IPS DF 19.7 (cell line): Measurements from ENCODE around the gene IQGAP1.
"Not testable (repeated sequence)": the region's sequence is repeated elsewhere in the genome, so short reads cannot be mapped to it uniquely, and the experiment has no call there.

Source experiments
- DNase-seq: peaks from one replicate; pipeline ENCODE4 v3.0.0-alpha.2; 2013; ENCODE audit warnings: low read depth, low spot score

The IQGAP1 gene

DNA sequence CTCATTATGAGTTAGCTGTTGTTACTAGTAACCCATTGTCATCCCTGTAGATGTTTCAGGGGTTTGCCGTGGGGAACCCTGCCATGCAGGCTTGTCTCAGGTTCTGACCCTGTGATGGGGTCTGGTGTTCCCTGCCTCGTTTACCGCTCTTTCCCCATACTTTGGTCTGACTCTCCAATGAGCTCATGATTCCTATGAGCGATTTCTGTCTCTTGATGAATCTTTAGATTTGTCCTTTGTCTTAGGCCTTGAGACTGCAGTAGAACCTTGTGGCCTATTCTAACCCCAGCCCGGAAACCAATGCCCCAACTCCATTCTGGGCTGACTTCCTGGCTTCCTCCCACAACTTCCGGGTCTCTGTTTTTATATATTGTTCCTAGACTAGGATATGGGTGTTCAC lies 11.3 kb upstream of the IQGAP1 start:
- no peak for DNase-seq

DNA sequence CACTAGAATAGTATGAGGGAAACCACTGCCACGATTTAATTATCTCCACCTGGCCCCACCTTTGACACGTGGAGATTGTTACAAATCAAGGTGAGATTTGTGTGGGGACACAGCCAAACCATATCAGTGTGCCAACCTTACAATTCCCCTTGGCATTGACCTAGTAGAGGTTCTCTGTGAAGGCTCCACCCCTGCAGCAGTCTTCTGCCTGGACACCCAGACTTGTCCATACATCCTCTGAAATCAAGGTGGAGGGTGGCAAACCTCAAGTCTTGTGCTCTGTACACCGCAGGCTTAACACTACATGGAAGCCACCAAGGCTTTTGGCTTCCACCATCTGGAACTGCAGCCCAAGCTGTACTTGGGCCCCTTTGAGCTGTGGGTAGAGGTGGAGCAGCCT lies 8.8 kb upstream of the IQGAP1 start:
- DNase-seq = no peak

DNA sequence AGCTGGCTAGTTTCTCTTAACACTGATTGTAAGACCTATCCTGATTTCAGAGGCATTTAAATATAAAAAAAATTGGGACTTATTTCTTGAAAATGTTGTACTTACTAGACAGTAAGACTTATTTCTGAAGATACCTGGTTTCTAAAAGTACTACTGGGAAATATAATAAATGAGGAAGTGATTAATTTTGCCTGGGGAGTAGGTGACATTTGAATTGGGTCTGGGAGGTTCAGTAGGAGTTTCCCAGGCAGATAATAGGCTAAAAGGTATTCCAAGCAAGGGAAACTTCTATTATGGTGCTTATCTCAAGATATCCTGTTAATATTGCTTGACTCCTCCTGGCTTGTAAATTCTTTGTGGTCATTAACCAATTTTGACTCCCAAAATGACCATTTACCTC lies 6.5 kb upstream of the IQGAP1 start:
- no peak for DNase-seq

DNA sequence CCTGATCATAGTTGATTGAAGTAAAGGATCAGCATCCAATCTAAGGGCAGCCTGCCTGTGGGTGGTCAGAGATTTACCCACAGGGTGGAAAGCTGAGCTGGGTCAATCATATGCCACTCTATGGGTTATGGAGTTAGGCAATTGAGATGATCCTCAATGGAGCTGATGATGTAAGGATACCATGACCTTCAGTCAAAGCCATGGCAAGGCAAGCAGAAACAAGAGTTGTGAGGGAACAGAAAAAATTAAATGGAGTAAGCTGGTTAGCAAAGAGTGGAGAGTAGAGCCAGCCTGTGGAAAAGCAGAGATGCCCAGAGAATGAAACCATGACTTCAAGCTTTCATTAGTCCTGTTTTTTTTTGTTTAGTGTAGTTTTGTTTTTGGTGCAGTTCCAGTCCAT lies 5.7 kb upstream of the IQGAP1 start:
- no peak for DNase-seq

DNA sequence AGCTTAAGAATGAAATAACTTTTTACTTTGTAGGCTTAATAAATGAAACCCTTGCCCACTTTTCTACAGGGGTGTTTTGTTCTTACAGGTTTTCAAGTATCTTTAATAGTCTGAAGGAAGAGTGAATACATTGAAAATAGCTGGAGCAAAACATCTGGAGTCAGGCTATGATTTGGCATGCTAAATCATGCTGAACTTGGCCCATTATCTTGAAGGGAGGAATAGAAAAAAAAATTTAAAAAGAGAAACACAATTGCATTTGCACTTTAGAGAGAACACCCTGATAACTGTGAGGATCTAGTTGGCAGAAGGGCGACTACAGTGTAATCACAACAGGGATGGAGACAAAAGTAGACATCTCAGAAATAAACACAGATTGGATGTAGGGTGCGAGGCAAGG lies 1.8 kb upstream of the IQGAP1 start:
- DNase-seq = no peak

DNA sequence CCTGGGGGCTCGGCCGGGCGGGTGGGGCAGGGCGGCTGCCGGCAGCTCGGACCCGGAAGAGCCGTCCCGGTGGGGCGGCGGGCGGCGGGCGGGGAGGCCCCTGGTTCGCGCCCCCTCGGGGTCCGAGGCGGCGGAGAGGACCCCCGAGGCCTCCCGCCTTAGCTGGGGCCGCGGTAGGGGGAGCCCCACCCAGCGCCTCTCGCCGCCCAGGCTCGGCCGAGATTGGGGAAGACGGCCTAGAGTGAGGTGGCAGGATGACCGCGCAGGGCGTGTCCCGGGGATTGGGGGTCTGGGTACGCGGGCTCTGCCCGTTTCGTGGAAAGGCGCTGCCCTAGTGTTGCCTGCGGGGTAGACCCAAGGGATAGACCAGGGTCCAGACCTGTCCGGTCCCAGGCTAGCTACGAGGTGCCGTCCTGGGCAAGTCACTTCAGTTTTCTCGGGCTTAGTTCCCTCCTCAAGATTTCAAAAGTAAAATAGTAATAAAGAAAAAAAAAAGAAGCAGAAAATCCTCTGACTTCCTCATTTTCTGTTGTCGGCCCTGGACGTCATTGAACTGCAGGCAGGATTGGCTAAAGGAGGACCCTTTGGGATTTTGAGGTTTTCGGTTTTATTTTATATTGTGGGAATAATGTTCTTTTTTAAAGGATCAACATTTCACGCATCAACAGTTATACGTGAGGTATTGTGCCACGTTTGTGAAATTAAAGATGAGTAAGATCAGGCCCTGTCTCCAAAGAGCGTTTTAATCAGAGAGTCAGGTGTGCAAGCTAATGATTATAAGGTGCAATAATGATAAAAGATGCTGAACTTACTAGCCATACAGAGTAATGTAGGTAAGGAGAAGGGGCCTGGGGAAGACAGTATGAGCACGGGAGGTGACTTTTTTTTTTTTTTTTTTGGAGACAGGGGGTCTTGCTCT lies 679 bp downstream of the IQGAP1 start:
- no peak for DNase-seq

DNA sequence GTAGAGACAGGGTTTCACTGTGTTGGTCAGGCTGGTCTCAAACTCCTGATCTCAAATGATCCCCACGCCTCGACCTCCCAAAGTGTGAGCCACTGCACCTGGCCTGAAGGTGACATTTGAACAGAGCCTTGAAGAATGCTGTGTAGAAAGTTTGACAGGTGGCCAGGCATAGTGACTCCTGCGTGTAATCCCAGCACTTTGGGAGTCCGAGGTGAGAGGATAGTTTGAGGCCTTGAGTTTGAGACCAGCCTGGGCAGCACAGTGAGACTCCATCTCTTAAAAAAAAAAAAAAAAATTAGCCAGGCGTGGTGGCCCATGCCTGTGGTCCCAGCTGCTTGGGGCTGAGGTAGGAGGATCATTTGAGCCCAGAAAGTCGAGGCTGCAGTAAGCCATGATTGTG lies 1.5 kb downstream of the IQGAP1 start:
- no peak for DNase-seq

DNA sequence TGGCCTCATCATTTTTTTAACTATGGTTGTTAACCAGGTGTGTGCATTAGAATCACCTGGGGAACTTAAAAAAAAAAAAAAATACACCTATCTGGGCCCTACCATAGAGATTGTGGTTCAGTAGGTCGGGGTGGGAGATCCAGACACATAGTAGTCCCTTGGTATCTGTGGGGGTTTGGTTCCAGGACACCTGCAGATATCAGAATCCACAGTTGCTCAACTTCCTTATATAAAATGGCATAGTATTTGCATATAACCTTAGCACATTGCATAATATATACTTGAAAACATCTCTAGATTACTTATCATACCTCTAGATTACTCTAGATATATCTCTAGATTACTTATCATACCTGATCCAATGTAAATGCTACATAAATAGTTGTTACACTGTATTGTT lies 5.0 kb downstream of the IQGAP1 start:
- DNase-seq = no peak

DNA sequence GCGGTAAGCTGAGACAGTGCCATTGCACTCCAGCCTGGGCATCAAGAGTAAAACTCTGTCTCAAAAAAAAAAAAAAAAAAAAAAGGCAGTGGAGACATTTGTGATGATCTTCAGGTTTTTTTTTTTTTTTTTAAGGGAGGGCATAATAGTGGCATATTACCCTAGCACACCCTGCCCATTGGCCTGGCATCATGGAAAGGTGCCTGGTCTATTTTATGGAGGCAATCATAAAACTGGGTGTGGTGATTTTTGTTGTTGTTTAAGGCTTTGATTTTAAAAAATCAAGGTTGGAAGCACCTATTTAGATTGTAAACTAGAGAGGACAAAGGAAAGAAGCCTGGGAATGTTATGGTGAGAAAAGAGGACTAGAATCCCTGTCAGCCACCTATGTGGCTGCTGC lies 6.0 kb downstream of the IQGAP1 start:
- no peak for DNase-seq

DNA sequence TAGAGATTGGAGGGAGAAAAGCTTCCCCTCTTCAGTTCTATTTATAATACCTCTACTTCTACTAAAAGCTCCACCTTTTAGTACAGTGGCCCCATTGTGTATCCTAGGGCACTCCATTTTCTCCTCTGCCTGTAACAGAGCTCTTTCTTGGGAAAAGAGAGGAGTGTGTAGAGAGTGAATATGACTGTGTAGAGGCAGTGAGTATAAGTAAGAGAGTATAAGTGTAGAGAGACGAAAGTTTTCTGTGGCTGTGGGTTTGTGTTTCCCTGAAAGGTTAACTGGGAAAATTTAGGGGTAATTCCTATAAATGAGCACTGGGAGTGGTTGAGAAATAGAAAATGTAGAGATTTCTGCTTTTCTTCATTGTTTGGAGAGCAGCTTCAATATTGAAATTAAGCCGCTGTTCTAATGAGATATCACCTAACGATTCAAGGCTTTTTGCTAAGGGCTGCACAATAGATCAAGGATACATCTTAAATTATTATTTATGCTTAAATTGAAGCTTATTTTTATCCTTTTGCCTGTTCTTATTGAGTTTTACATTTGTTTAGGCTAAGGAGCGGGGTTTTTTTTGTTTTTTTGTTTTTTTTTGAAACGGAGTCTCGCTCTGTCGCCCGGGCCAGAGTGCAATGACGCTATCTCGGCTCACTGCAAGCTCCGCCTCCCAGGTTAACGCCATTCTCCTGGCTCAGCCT lies 6.9 kb downstream of the IQGAP1 start:
- no peak for DNase-seq

DNA sequence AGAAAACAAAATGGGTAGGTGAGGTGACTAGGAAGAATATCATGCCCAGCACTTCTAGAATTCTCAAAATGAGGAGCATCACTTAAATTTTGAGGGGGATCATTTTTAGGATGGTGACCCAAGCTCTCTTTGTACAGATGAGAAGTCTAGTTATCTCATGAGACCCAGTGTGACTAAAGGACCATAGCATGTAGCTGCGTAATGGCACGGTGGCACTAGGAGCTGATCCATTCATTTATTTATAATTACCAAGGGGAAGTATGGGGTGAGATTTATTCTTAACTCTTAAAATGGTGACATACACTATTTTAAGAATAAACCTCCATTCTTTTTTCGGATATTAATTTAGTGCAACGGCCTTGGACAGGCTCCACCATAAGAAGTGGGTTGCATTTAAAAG lies 8.3 kb downstream of the IQGAP1 start:
- no peak for DNase-seq

DNA sequence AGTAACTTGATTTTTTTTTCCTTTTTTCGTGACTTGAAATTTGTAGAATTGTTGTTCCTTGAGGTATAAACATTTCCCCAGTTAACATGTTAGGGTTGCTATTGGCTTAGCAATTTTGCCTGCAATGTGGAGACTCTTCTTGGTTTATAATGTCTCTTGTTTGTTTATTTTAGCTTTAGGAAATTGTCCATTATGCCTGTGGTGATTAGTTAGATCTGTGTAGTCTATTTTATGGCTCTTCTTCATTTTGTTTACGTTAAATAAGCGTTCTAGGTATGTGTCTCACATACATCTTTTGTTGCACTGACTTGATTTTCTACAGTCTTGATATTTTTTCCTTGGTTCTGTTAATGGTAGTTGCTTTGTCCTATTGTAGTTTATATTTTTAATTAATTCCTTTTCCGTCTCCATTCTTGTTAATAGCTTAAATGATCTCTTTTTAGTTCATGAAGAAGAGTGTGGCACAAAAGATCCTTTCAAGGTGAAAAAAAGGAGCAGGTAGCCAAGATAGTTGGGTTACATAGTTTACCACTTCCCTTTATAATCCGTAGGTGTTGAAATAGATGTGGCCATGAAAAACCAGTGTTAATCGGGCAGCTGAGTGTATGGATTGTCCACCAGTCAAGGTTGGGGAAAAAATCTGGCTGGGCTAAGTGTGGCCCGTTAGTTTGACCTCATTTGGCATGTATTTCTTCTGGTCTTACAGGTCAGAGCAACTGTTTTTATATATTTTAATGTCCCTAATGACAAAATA lies 12.1 kb downstream of the IQGAP1 start:
- no peak for DNase-seq

DNA sequence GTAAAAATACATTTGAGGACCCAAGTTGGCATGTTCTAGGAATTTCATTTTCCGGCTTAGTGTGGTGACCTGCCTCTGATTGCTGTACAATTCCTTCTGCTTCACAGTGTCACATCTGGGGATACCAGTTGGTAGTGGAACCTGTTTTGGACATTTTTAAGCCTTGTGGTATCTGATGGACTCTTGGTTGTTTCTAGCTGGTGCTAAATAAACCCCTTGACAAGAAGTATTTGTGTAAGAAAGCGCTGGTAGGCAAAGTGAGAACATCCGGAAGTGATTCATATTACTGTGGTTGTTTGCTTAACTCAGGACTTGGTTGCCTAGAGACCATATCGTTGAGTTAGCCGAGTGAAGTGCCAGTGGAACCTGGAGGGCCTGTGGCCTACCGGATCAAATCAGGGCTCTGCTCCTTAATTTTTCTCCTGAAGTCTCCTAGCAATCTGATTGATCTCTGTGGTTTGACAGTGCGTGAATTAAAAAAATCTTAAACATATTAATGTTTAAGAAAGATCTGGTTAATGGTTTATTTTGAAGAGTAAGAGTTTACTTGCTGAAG lies 12.8 kb downstream of the IQGAP1 start:
- peak; percentile 91 for DNase-seq

DNA sequence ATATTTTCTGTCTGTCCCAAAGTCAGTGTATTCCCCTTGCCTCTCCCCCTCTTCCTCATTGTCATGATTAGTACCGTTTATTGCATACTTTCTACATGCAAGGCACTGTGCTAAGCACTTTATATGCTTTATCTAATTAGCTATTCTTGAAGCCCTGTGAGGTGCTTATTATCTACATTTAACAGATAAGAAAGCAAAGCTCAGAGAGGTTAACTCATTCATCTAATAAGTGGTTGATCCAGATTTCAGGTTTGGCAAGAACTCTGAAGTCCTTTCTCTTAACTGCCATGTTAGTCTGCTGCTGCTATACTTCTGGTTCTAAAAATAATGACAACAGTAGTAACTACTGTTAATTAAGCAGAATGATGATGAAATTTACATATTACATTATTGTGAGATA lies 13.5 kb downstream of the IQGAP1 start:
- no peak for DNase-seq

DNA sequence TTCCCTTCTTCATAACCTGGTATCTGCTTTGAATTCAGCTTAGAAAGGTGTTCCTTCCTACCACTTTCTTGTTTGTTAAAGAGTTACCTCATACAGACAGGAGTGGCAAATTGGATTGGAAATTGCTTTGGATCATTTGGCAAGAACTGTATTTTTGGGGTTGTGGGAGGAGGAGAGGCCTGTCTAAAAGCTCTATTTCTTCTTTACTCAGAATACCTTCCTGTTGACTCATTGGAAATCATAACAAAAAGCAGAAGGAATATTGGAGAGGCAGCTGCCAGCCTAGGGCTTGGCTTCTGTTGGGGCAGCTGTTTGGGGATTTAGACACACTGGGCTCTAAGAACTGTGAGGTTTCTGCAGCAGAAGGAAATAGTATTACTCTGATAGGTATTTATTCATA lies 14.2 kb downstream of the IQGAP1 start:
- no peak for DNase-seq

DNA sequence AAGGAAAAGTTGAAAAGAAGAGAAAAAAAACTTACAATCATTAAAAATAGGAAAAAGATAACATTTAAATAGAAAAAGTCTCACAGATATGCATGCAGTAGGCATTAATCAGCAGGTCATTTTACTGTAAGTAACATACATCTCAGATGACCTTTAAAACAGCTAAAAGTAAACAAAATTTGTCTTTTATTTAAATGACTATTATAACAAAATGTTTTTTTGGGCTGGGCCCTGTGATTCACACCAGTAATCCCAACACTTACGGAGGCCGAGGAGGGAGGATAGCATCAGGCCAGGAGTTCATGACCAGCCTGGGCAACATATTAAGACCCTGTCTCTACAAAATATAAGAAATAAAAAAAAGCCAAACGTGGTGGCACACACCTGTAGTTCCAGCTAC lies 14.7 kb downstream of the IQGAP1 start:
- no peak for DNase-seq

DNA sequence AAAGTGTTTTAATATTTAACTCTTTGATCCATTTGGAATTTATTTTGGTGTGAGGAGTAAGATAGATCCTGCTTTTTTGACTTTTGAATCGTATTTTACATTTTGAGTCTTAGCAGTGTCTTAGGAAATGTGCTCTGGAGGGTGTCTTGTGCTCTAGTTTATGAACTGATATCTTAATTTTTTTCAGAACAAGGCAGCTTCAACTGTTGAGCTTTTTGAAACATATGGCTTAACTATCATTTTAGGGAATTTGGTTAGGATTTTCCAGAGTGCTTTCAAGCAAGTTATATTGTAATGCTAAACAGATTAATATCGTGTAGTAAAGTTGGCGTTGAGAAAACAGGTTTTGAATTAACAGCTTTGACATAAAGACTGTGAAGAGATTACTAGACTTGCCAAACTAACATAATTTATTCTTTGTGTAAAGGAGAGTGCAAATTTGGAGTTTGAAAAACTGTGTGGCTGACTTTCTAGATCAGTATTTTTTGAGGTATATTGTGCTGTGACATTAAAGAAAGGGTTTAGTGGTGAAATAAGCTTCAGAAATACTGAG lies 17.1 kb downstream of the IQGAP1 start:
- no peak for DNase-seq

DNA sequence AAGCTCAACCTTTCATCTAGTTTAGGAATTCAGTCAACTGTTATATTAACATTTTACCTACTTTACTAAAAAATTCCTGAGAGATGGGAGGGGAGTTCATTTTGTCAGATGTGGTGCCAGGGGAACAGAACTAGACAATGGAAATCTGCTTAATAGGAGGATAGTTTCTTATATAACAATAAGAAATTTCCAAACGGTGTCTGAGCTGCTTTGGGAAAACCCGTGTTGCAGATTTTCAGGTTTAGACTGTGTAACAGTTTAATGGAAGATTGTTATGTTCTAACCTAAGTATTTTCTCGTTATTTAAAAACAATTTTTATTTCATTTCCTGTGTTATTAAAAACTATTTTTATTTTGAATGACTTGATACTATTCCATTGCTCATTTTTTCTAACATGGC lies 19.3 kb downstream of the IQGAP1 start:
- no peak for DNase-seq

DNA sequence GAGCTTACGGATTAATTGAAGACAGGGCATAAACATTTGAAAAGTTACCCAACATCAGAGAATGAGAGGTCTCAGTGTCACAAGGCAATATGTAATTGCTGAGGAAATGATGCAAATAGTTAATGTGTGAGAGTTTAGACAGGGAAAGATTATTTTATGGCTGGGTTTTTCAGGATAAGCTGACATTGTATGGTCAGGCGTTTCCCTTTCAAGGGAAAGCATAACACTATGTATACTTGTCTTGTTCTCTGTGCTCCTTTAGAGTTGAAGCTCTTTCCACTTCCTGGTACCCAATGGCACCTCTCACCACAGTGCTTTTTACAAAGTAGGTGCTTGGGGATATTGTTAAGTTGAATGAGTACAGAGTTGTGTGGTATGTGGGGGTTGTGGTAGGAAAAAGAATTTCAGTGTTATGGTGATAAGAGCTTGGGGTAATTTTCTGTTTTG lies 19.9 kb downstream of the IQGAP1 start:
- no peak for DNase-seq

DNA sequence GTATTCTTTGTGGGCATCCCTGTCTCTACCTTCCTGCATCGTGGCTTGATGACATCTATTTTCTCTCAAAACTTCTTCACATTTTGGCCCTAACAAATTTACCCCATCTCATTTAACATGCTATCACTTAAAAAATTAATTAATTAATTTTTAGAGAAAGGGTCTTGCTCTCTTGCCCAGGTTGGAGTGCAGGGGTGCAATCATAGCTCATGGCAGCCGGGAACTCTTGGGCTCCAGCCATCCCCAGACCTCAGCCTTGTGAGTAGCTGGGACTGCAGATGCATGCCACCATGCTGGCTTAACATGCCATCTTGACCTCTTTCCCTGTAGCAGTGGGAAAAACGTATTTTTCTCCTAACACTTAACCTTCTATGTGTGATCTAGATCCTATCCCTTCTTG lies 20.6 kb downstream of the IQGAP1 start:
- no peak for DNase-seq

DNA sequence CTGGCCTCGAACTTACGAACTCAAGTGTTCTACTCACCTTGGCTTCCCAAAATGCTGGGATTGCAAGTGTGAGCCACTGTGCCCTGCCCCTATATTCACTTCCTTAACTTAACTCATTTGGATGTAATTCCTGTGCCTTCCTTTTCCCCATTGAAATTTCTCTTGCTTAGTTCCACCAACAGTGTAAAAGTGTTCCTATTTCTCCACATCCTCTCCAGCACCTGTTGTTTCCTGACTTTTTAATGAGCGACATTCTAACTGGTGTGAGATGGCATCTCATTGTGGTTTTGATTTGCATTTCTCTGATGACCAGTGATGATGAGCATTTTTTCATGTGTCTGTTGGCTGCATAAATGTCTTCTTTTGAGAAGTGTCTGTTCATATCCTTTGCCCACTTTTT lies 21.5 kb downstream of the IQGAP1 start:
- not testable (repeated sequence) for DNase-seq

DNA sequence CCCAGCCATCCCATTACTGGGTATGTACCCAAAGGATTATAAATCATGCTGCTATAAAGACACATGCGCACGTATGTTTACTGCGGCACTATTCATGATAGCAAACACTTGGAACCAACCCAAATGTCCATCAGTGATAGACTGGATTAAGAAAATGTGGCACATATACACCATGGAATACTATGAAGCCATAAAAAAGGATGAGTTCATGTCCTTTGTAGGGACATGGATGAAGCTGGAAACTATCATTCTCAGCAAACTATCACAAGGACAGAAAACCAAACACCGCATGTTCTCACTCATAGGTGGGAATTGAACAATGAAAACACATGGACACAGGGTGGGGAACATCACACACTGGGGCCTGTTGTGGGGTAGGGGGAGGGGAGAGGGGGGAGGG lies 22.3 kb downstream of the IQGAP1 start:
- DNase-seq = not testable (repeated sequence)
